Spleen (tissue), 7 donors: ENCODE data around the gene SMIM26.

ENCODE experiments used
- POLR2A ChIP-seq, 3 donors: fragments of 450-650 bp; IDR thresholded peaks; one replicate each; pipeline ENCODE4 v1.5.1; 2017; ENCODE audit warnings: antibody characterized with exemption in 3 of 3, mild to moderate bottlenecking in 1 of 3
- TF ChIP-seq, protein P1 (sequence below), 11 experiments: fragments of 200-600 bp in 7 of 11; fragments of 450-650 bp in 4 of 11; sonication (generic) in 4 of 11; IDR thresholded peaks in 8 of 11; conservative IDR thresholded peaks in 3 of 11; 1 replicate in 7 of 11; 2 replicates in 4 of 11; pipeline versions ENCODE4 v1.4.0 to v1.8.0; 2016 to 2021; ENCODE audit warnings: antibody characterized with exemption in 11 of 11, inconsistent platforms in 4 of 11, mild to moderate bottlenecking in 1 of 11
- donor health status: DM: no; HTN: no; CAD: no; lungs with moderate emphysema.
- donor health status: DM: no; HTN: no; CAD: no.
- donor health status: DM: no; HTN: no; CAD: no.

DNA sequence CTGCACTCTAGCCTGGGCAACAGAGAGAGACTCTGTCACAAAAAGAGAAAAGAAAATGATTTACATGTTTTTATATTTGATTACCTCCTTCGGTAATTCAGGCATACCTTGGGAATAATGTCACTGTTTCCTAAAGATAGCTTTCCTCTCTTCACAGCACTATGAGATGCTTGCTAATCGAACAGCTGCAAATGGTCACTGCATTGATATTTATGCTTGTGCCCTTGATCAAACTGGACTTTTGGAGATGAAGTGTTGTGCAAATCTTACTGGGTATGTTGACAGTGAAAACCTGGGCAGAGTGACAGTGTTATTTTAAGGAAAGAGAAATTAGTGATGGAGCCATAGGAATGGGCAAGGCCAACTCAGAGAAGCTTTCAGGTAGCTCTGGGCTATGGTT lies 39.9 kb upstream of the SMIM26 start:
- no peak for TF ChIP-seq POLR2A (IDR thresholded peaks at IDR 0.05)
- TF ChIP-seq, protein P1, sequence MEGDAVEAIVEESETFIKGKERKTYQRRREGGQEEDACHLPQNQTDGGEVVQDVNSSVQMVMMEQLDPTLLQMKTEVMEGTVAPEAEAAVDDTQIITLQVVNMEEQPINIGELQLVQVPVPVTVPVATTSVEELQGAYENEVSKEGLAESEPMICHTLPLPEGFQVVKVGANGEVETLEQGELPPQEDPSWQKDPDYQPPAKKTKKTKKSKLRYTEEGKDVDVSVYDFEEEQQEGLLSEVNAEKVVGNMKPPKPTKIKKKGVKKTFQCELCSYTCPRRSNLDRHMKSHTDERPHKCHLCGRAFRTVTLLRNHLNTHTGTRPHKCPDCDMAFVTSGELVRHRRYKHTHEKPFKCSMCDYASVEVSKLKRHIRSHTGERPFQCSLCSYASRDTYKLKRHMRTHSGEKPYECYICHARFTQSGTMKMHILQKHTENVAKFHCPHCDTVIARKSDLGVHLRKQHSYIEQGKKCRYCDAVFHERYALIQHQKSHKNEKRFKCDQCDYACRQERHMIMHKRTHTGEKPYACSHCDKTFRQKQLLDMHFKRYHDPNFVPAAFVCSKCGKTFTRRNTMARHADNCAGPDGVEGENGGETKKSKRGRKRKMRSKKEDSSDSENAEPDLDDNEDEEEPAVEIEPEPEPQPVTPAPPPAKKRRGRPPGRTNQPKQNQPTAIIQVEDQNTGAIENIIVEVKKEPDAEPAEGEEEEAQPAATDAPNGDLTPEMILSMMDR (IDR thresholded peaks at IDR 0.05 in 8 of 11, conservative IDR thresholded peaks at IDR 0.05 in 3 of 11), result no peak
